CD4-positive, alpha-beta T cell treated with Interleukin-1 beta for 1 hour (primary cell): Measurements from ENCODE around the gene SLC36A3.
"Not testable (repeated sequence)": the region's sequence is repeated elsewhere in the genome, so short reads cannot be mapped to it uniquely, and the experiment has no call there.

Experiments
- DNase-seq, 2 donors: peaks; one replicate each; pipeline ENCODE4 v3.0.0-alpha.2; 2020 to 2022

Gene SLC36A3

GRCh38 chr5:151236888-151237287, 66.7 kb downstream of the SLC36A3 start:
- no peak for DNase-seq

GRCh38 chr5:151235239-151235571, 68.4 kb downstream of the SLC36A3 start:
- DNase-seq: not testable (repeated sequence)

DNA sequence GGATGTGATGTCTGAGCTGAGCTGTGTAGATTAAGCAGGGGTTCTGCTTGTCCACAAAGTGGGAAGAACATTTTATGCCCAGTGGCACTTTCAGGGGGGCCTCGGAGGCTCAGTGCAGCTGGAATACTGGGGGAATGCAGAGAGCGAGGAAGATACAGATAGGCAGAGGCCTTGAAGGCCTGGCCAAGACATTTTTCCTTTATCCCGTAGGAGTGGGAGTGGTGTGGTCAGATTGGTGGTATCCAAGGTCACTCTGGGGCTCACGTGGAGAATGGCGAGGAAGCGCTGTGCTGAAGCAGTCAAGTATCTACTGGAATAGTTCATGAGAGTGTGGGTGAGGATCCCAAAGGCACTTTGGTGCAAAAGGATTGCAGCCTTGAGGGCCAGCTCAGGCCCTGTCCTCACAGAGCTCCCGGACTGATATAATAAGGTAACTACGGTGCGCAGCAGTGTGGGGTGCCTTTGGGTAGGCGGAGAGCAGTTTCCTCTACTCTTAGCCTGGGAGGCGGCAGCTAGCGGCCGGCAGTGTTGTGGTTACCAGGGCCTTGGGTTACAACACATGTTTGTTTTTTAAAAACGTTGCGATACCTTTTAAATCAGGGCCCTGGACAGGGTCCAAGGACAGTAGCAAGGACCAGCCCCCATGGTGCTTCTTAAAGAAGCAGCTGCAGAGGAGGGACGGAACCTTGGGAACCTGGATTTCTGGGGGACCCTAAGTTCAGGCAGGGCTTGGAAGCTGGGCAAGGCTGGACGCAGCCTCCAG, 68.9 kb downstream of the SLC36A3 start:
- DNase-seq: peak in 1 of 2 donors; percentile 57

- no peak for DNase-seq
Observed at GRCh38 chr5:151233616-151234085, 69.9 kb downstream of the SLC36A3 start.

GRCh38 chr5:151231359-151231758, 72.2 kb downstream of the SLC36A3 start:
- DNase-seq: no peak

DNA sequence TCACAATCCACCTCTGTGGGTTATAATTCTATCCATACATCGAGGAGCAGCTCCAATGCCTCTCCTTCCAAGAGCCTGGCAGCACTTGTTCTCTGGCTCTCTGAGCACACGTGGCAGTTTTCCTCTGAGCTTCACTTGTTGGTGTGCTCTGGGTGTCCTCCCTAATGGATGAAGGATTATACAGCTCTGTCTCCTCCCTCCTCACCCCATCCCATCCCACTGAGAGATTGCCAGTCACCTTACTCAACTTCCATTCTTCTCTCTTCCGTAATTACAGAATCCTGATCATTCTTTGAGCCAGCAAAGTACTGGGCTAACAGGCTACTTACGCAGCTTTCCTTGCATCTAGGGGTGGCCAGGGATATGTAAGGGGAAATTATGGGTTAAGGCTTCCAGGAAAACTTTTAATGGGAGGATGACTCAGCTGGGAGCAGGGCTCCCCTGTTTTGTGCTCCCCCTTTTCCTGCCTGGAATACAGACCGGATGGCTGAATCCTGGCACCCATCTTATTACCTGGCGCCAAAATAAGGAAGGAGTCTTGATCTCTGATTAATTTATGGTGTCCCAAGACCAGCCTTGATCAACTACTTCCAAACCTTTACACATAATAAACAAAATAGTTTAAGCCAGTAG, 73.4 kb downstream of the SLC36A3 start:
- no peak for DNase-seq

- DNase-seq: no peak
Observed at GRCh38 chr5:151228986-151229385, 74.6 kb downstream of the SLC36A3 start.

- no peak for DNase-seq
Observed at GRCh38 chr5:151227918-151228447, 75.6 kb downstream of the SLC36A3 start.
